OCI-LY3 (cell line): ENCODE data around the gene PARVA.

ENCODE experiments used
- CTCF ChIP-seq: fragments of 200-600, 300-600 bp; sonication (generic); IDR thresholded peaks from 2 replicates; pipeline ENCODE4 v1.5.1; 2014; ENCODE audit warnings: antibody characterized with exemption, low read length, low read depth
- EZH2phosphoT487 ChIP-seq: fragments of 200-600 bp; shearing (Covaris generic); IDR thresholded peaks from 2 replicates; pipeline ENCODE4 v1.6.1; 2018; ENCODE audit warnings: antibody characterized with exemption, mixed run types, low read depth

GRCh38 chr11:12560861-12561260, 183.5 kb downstream of the PARVA start:
- TF ChIP-seq EZH2phosphoT487 (no peak), CTCF (no peak)
